ENCODE measurements around the gene FAR2. TPM values are rescaled to one million over a fixed set of nuclear protein-coding genes. Genes with fewer than 3 reads are reported as not detected.

The FAR2 gene
- total RNA-seq, 1 donor from 2014 or later = 6.9 TPM

GRCh38 chr12:29147731-29148595 lies 1.1 kb upstream of the FAR2 start:
- H3K27ac Mint-ChIP-seq (ENCODE audit: unreplicated experiment) = no peak overlapping the region
- peaks cover 2% of the 10 kb centered on the region for H3K4me1 Mint-ChIP-seq (ENCODE audit: low read depth, unreplicated experiment)
- H3K4me3 Mint-ChIP-seq (ENCODE audit: unreplicated experiment) = peak overlapping the region; percentile 95
- peaks cover 2% of the 10 kb centered on the region for H3K27me3 Mint-ChIP-seq (ENCODE audit: unreplicated experiment)
- DNase-seq = no peak
- peaks cover 2% of the 10 kb centered on the region for H3K9me3 Mint-ChIP-seq (ENCODE audit: unreplicated experiment)
- TF ChIP-seq CTCF (IDR thresholded peaks at IDR 0.05; ENCODE audit: partially characterized antibody, unreplicated experiment) = no peak
- peaks cover 4% of the 10 kb centered on the region for H3K36me3 Mint-ChIP-seq (ENCODE audit: unreplicated experiment)

GRCh38 chr12:29148596-29148910 lies 525 bp upstream of the FAR2 start:
- peaks cover 3% of the 10 kb centered on the region for H3K27me3 Mint-ChIP-seq (ENCODE audit: unreplicated experiment)
- DNase-seq = peak; percentile 32
- H3K4me1 Mint-ChIP-seq (ENCODE audit: low read depth, unreplicated experiment) = peaks cover 8% of the 10 kb centered on the region
- peak overlapping the region; percentile 95 for H3K4me3 Mint-ChIP-seq (ENCODE audit: unreplicated experiment)
- H3K27ac Mint-ChIP-seq (ENCODE audit: unreplicated experiment) = no peak overlapping the region
- H3K36me3 Mint-ChIP-seq (ENCODE audit: unreplicated experiment) = peaks cover 4% of the 10 kb centered on the region
- no peak for TF ChIP-seq CTCF (IDR thresholded peaks at IDR 0.05; ENCODE audit: partially characterized antibody, unreplicated experiment)
- peaks cover 2% of the 10 kb centered on the region for H3K9me3 Mint-ChIP-seq (ENCODE audit: unreplicated experiment)

GRCh38 chr12:29149691-29150281 lies 708 bp downstream of the FAR2 start:
- peaks cover 4% of the 10 kb centered on the region for H3K36me3 Mint-ChIP-seq (ENCODE audit: unreplicated experiment)

GRCh38 chr12:29150462-29150861 lies 1.4 kb downstream of the FAR2 start:
- peaks cover 8% of the 10 kb centered on the region for H3K4me1 Mint-ChIP-seq (ENCODE audit: low read depth, unreplicated experiment)
- H3K27me3 Mint-ChIP-seq (ENCODE audit: unreplicated experiment) = peaks cover 4% of the 10 kb centered on the region
- peaks cover 4% of the 10 kb centered on the region for H3K36me3 Mint-ChIP-seq (ENCODE audit: unreplicated experiment)
- H3K27ac Mint-ChIP-seq (ENCODE audit: unreplicated experiment) = peak overlapping the region; percentile 39
- no peak for TF ChIP-seq CTCF (IDR thresholded peaks at IDR 0.05; ENCODE audit: partially characterized antibody, unreplicated experiment)
- no peak for DNase-seq
- no peaks in the 10 kb centered on the region for H3K9me3 Mint-ChIP-seq (ENCODE audit: unreplicated experiment)
- H3K4me3 Mint-ChIP-seq (ENCODE audit: unreplicated experiment) = peak overlapping the region; percentile 66

More at GRCh38 chr12:29149691-29150281, 708 bp downstream of the FAR2 start:
- Mint-ChIP-seq H3K27me3 (ENCODE audit: unreplicated experiment) (peaks cover 4% of the 10 kb centered on the region), H3K4me3 (ENCODE audit: unreplicated experiment) (peak overlapping the region; percentile 66), H3K9me3 (ENCODE audit: unreplicated experiment) (peaks cover 2% of the 10 kb centered on the region), H3K4me1 (ENCODE audit: low read depth, unreplicated experiment) (peaks cover 8% of the 10 kb centered on the region), H3K27ac (ENCODE audit: unreplicated experiment) (peak overlapping the region; percentile 39)
- TF ChIP-seq CTCF (IDR thresholded peaks at IDR 0.05; ENCODE audit: partially characterized antibody, unreplicated experiment) = no peak
- DNase-seq = peak; percentile 18
